NCI-H1417 (cell line): Measurements from ENCODE around the gene TENM3.

Source experiments
- DNase-seq, 3 experiments: peaks; one replicate each; lab custom pipeline; 2025; lab: John Stamatoyannopoulos, UW

TENM3 gene

GRCh38 chr4:182624281-182624680 is 381.1 kb downstream of the TENM3 start:
- DNase-seq, result no peak

- no peak for DNase-seq
Observed at GRCh38 chr4:182625193-182625592, 382.0 kb downstream of the TENM3 start.

GRCh38 chr4:182627996-182628395 is 384.8 kb downstream of the TENM3 start:
- no peak for DNase-seq

- DNase-seq, result no peak
Observed at GRCh38 chr4:182628544-182628943, 385.3 kb downstream of the TENM3 start.

GRCh38 chr4:182629096-182629495 is 385.9 kb downstream of the TENM3 start:
- peak in 1 of 3 experiments; percentile 32 for DNase-seq

GRCh38 chr4:182640491-182640890 is 397.3 kb downstream of the TENM3 start:
- DNase-seq, result no peak

GRCh38 chr4:182640932-182641331 is 397.7 kb downstream of the TENM3 start:
- DNase-seq, result peak; percentile 55 to 87 (median 84)

GRCh38 chr4:182642831-182643230 is 399.6 kb downstream of the TENM3 start:
- peak in 2 of 3 experiments; percentile 19 to 58 for DNase-seq

- no peak for DNase-seq
Observed at GRCh38 chr4:182643801-182644682, 400.8 kb downstream of the TENM3 start.

- DNase-seq, result no peak
Observed at GRCh38 chr4:182644683-182645050, 401.5 kb downstream of the TENM3 start.

GRCh38 chr4:182645511-182645910 is 402.3 kb downstream of the TENM3 start:
- DNase-seq, result no peak

GRCh38 chr4:182647646-182648300 is 404.6 kb downstream of the TENM3 start:
- DNase-seq, result no peak

GRCh38 chr4:182648766-182649165 is 405.6 kb downstream of the TENM3 start:
- DNase-seq, result peak in 1 of 3 experiments; percentile 14

GRCh38 chr4:182649698-182650477 is 406.7 kb downstream of the TENM3 start:
- no peak for DNase-seq

- DNase-seq, result no peak
Observed at GRCh38 chr4:182653596-182653995, 410.4 kb downstream of the TENM3 start.

GRCh38 chr4:182655340-182655739 is 412.1 kb downstream of the TENM3 start:
- DNase-seq, result no peak

- no peak for DNase-seq
Observed at GRCh38 chr4:182662551-182662950, 419.3 kb downstream of the TENM3 start.

- DNase-seq, result no peak
Observed at GRCh38 chr4:182671231-182671630, 428.0 kb downstream of the TENM3 start.

- DNase-seq, result no peak
Observed at GRCh38 chr4:182671749-182672148, 428.5 kb downstream of the TENM3 start.

- no peak for DNase-seq
Observed at GRCh38 chr4:182678590-182678989, 435.4 kb downstream of the TENM3 start.

- no peak for DNase-seq
Observed at GRCh38 chr4:182679533-182679932, 436.3 kb downstream of the TENM3 start.

- no peak for DNase-seq
Observed at GRCh38 chr4:182680234-182680653, 437.0 kb downstream of the TENM3 start.
